T-helper 1 cell treated with Interleukin-12 subunit alpha and Interleukin-12 subunit beta and Interleukin-4 antibody, amounts not matched to agents 30 ng/mL and 1 ng/mL, for 36 hours (primary cell): Measurements from ENCODE around the gene FAM149B1. TPM values are rescaled to one million over a fixed set of nuclear protein-coding genes. Genes with fewer than 3 reads are reported as not detected.
"Not testable (repeated sequence)": the region's sequence is repeated elsewhere in the genome, so short reads cannot be mapped to it uniquely, and the experiment has no call there.

Source experiments
- intact Hi-C: fragments of 100-400 bp; cut with micrococcal nuclease; formaldehyde crosslinking; loops from one replicate; pipeline ENCODE4 v1.15.1; 2024
- total RNA-seq: library from RNA; stranded (reverse); gene quantifications from 2 replicates; pipeline ENCODE4 v1.2.3, GENCODE V29; 2022

The FAM149B1 gene
- total RNA-seq = 12.4 and 14.7 TPM in 2 replicates

- intact Hi-C loops = loop anchor here (1.0 to 10.0 kb wide), 15 partner anchors 9 to 951 kb away; partner anchors contain the start of genes ANAPC16, ASCC1, CFAP70 and DNAJB12
Measured at GRCh38 chr10:73167783-73168464, at the start of gene FAM149B1, which contains the start of gene ECD. Gene FAM149B1 (plus strand): TSS chr10:73168119. CDS start chr10:73168340, 221 bp downstream. Gene ECD (minus strand): TSS chr10:73168008. CDS start chr10:73163937, 4,071 bp downstream.

GRCh38 chr10:73119457-73119856, 48.5 kb upstream of the FAM149B1 start:
- intact Hi-C loops = no loop called here

- intact Hi-C loops = no loop called here
Measured at GRCh38 chr10:73119952-73120351, 48.0 kb upstream of the FAM149B1 start.

GRCh38 chr10:73126343-73126742, 41.6 kb upstream of the FAM149B1 start:
- intact Hi-C loops = no loop called here

- intact Hi-C loops = no loop called here
Measured at GRCh38 chr10:73131301-73131700, 36.6 kb upstream of the FAM149B1 start.

GRCh38 chr10:73131913-73132686, 35.8 kb upstream of the FAM149B1 start:
- intact Hi-C loops = no loop called here

- intact Hi-C loops = no loop called here
Measured at GRCh38 chr10:73134727-73135126, 33.2 kb upstream of the FAM149B1 start.

- intact Hi-C loops = no loop called here
Measured at GRCh38 chr10:73136627-73137026, 31.3 kb upstream of the FAM149B1 start.

- intact Hi-C loops = no loop called here
Measured at GRCh38 chr10:73139251-73139650, 28.7 kb upstream of the FAM149B1 start.

GRCh38 chr10:73141603-73142002, 26.3 kb upstream of the FAM149B1 start:
- intact Hi-C loops = no loop called here

- intact Hi-C loops = not testable (repeated sequence)
Measured at GRCh38 chr10:73150633-73151413, 17.1 kb upstream of the FAM149B1 start.

GRCh38 chr10:73152009-73152408, 15.9 kb upstream of the FAM149B1 start:
- intact Hi-C loops = no loop called here

GRCh38 chr10:73156054-73156453, 11.9 kb upstream of the FAM149B1 start:
- intact Hi-C loops = no loop called here

GRCh38 chr10:73159038-73159648, 8.8 kb upstream of the FAM149B1 start:
- intact Hi-C loops = loop anchor here (1.0 to 2.0 kb wide), 3 partner anchors 8 to 794 kb away; partner anchors contain the start of gene P4HA1

- intact Hi-C loops = loop anchor here (10.0 kb wide), 2 partner anchors 536 to 584 kb away; partner anchors contain the start of genes MICU1 and SEC24C
Measured at GRCh38 chr10:73161079-73161478, 6.8 kb upstream of the FAM149B1 start.

GRCh38 chr10:73161662-73162061, 6.3 kb upstream of the FAM149B1 start:
- intact Hi-C loops = loop anchor here (10.0 kb wide), 2 partner anchors 537 to 583 kb away; partner anchors contain the start of genes MICU1 and SEC24C

GRCh38 chr10:73163096-73163495, 4.8 kb upstream of the FAM149B1 start:
- intact Hi-C loops = loop anchor here (10.0 kb wide), 2 partner anchors 538 to 582 kb away; partner anchors contain the start of genes MICU1 and SEC24C

GRCh38 chr10:73166972-73167371, 947 bp upstream of the FAM149B1 start:
- intact Hi-C loops = loop anchor here (1.0 to 10.0 kb wide), 7 partner anchors 8 to 950 kb away; partner anchors contain the start of genes ANAPC16, ASCC1, DNAJB12 and MICU1

- intact Hi-C loops = loop anchor here (1.0 to 10.0 kb wide), 7 partner anchors 8 to 950 kb away; partner anchors contain the start of genes ANAPC16, ASCC1, DNAJB12 and MICU1
Measured at GRCh38 chr10:73167458-73167782, 499 bp upstream of the FAM149B1 start.

- intact Hi-C loops = loop anchor here (1.0 to 10.0 kb wide), 11 partner anchors 58 to 951 kb away; partner anchors contain the start of genes ANAPC16, ASCC1, CFAP70 and DNAJC9
Measured at GRCh38 chr10:73168465-73168803, 515 bp downstream of the FAM149B1 start.
